Measurements from ENCODE around the gene CPXM2.

CPXM2 gene

GRCh38 chr10:123885406-123886170, 6.0 kb downstream of the CPXM2 start:
- Histone ChIP-seq H3K9me3 (ENCODE audit: severe bottlenecking) (no peaks in the 10 kb centered on the region), H3K4me3 (ENCODE audit: low read depth, low read length) (no peak overlapping the region), H3K27me3 (ENCODE audit: insufficient read depth, low read depth, severe bottlenecking) (peaks cover 87% of the 10 kb centered on the region), H3K27ac (no peak overlapping the region), H3K36me3 (no peaks in the 10 kb centered on the region)
- no peak for TF ChIP-seq CTCF (IDR thresholded peaks at IDR 0.05; ENCODE audit: low read depth, low read length)
- DNase-seq = no peak

GRCh38 chr10:123884907-123885381, 6.7 kb downstream of the CPXM2 start:
- no peaks in the 10 kb centered on the region for H3K36me3 ChIP-seq

GRCh38 chr10:123884351-123884906, 7.2 kb downstream of the CPXM2 start:
- no peaks in the 10 kb centered on the region for H3K36me3 ChIP-seq
- H3K27ac ChIP-seq = no peak overlapping the region
- H3K9me3 ChIP-seq (ENCODE audit: severe bottlenecking) = no peaks in the 10 kb centered on the region
- no peak overlapping the region for H3K4me3 ChIP-seq (ENCODE audit: low read depth, low read length)
- no peak for DNase-seq
- no peak for TF ChIP-seq CTCF (IDR thresholded peaks at IDR 0.05; ENCODE audit: low read depth, low read length)
- peaks cover 79% of the 10 kb centered on the region for H3K27me3 ChIP-seq (ENCODE audit: insufficient read depth, low read depth, severe bottlenecking)

More at GRCh38 chr10:123884907-123885381, 6.7 kb downstream of the CPXM2 start:
- Histone ChIP-seq H3K9me3 (ENCODE audit: severe bottlenecking) (no peaks in the 10 kb centered on the region), H3K4me3 (ENCODE audit: low read depth, low read length) (no peak overlapping the region), H3K27ac (no peak overlapping the region), H3K27me3 (ENCODE audit: insufficient read depth, low read depth, severe bottlenecking) (peaks cover 80% of the 10 kb centered on the region)
- DNase-seq = no peak
- TF ChIP-seq CTCF (IDR thresholded peaks at IDR 0.05; ENCODE audit: low read depth, low read length) = no peak

GRCh38 chr10:123883673-123884320, 7.8 kb downstream of the CPXM2 start:
- Histone ChIP-seq H3K36me3 (no peaks in the 10 kb centered on the region), H3K9me3 (ENCODE audit: severe bottlenecking) (no peaks in the 10 kb centered on the region), H3K27ac (no peak overlapping the region), H3K4me3 (ENCODE audit: low read depth, low read length) (no peak overlapping the region), H3K27me3 (ENCODE audit: insufficient read depth, low read depth, severe bottlenecking) (peaks cover 82% of the 10 kb centered on the region)
- DNase-seq = no peak
- TF ChIP-seq CTCF (IDR thresholded peaks at IDR 0.05; ENCODE audit: low read depth, low read length) = no peak

GRCh38 chr10:123882681-123883445, 8.7 kb downstream of the CPXM2 start:
- Histone ChIP-seq H3K4me3 (ENCODE audit: low read depth, low read length) (no peak overlapping the region), H3K27ac (no peak overlapping the region), H3K36me3 (no peaks in the 10 kb centered on the region), H3K9me3 (ENCODE audit: severe bottlenecking) (no peaks in the 10 kb centered on the region), H3K27me3 (ENCODE audit: insufficient read depth, low read depth, severe bottlenecking) (peaks cover 80% of the 10 kb centered on the region)
- TF ChIP-seq CTCF (IDR thresholded peaks at IDR 0.05; ENCODE audit: low read depth, low read length) = no peak
- DNase-seq = no peak

Measured in WERI-Rb-1 (cell line).